ENCODE results near the gene OR5B21. TPM values are rescaled to one million over a fixed set of nuclear protein-coding genes. Genes with fewer than 3 reads are reported as not detected.

The OR5B21 gene
- total RNA-seq, 1 experiment from 2014 or later, result not detected

- H2BK5ac ChIP-seq (ENCODE audit: insufficient read length, low read length), result no peak overlapping the region
- no peak overlapping the region for H4K8ac ChIP-seq (replicated peaks; ENCODE audit: insufficient read length, low read depth, low read length)
- no peak overlapping the region for H4K5ac ChIP-seq (ENCODE audit: insufficient read length, low read depth, low read length)
- no peak overlapping the region for H4K91ac ChIP-seq (ENCODE audit: insufficient read length, low read depth, low read length)
- H4K20me1 ChIP-seq (ENCODE audit: control insufficient read depth, insufficient read depth, insufficient read length), result no peaks in the 10 kb centered on the region
- no peaks in the 10 kb centered on the region for H3K27me3 Mint-ChIP-seq (ENCODE audit: low read depth)
- H3K4me2 ChIP-seq (ENCODE audit: insufficient read depth, insufficient read length, low read length), result no peak overlapping the region
- no peak overlapping the region for H2BK20ac ChIP-seq (ENCODE audit: low read depth, low read length, poor library complexity, severe bottlenecking)
- H3K27ac Mint-ChIP-seq, result no peak overlapping the region
- H3K79me1 ChIP-seq (ENCODE audit: insufficient read depth, low read depth, low read length, poor library complexity, severe bottlenecking), result no peaks in the 10 kb centered on the region
- H3K79me2 ChIP-seq (ENCODE audit: insufficient read depth, low read length), result no peaks in the 10 kb centered on the region
- H3K9me3 Mint-ChIP-seq, result no peaks in the 10 kb centered on the region; a peak in 1 of 5 replicates
- no peak overlapping the region for H2BK12ac ChIP-seq (ENCODE audit: insufficient read length, low read depth, low read length)
- no peak overlapping the region for H3K27ac ChIP-seq (ENCODE audit: insufficient read length, low read depth, low read length)
- H2AK5ac ChIP-seq (ENCODE audit: insufficient read length, low read length), result no peak overlapping the region
- no peak overlapping the region for H3K4me3 Mint-ChIP-seq
- no peaks in the 10 kb centered on the region for H3K27me3 ChIP-seq (ENCODE audit: insufficient read depth, low read length)
- no peak overlapping the region for H3K4ac ChIP-seq (ENCODE audit: low read depth, low read length)
- no CpG with 5 or more reads among the region's 1 CpG for WGBS (ENCODE audit: extremely low coverage, insufficient read length, low lambda C conversion rate)
- H3K36me3 Mint-ChIP-seq (ENCODE audit: insufficient read depth in 1 of 3, low read depth in 3 of 3), result no peaks in the 10 kb centered on the region
- no peak overlapping the region for H3K14ac ChIP-seq (ENCODE audit: insufficient read depth, low read length)
- peaks cover 0 to 10% of the 10 kb centered on the region in 2 experiments; a peak in 2 of 4 replicates for H3K4me1 Mint-ChIP-seq
- H2BK15ac ChIP-seq (ENCODE audit: low read depth, low read length), result no peak overlapping the region
- H3T11ph ChIP-seq (ENCODE audit: low read length), result no peak overlapping the region
- no peak overlapping the region for H3K18ac ChIP-seq (ENCODE audit: insufficient read length, low read depth, low read length)
- H3K9ac ChIP-seq (ENCODE audit: extremely low read depth, insufficient read length, low read length), result no peak overlapping the region
- no peak overlapping the region for H2AFZ ChIP-seq (ENCODE audit: low read length)
- TF ChIP-seq CTCF (conservative IDR thresholded peaks at IDR 0.05), result no peak
- H3K23me2 ChIP-seq (ENCODE audit: insufficient read length, low read depth, low read length, poor library complexity, severe bottlenecking), result no peaks in the 10 kb centered on the region
- no peak overlapping the region for H2BK120ac ChIP-seq (ENCODE audit: low read depth, low read length, poor library complexity, severe bottlenecking)
- no peak overlapping the region for H3K23ac ChIP-seq (ENCODE audit: insufficient read length, low read depth, low read length)
- no peak overlapping the region for H3K56ac ChIP-seq (ENCODE audit: insufficient read length, low read depth, low read length)
- H3K9me3 ChIP-seq (ENCODE audit: control insufficient read depth, low read depth, low read length), result no peaks in the 10 kb centered on the region
- H3K4me1 ChIP-seq (ENCODE audit: insufficient read depth, low read length), result no peaks in the 10 kb centered on the region
- DNase-seq, result no peak
Measured at GRCh38 chr11:58485961-58486360, 21.9 kb downstream of the OR5B21 start.

Data from H9 (cell line).